Colonic mucosa (tissue), 4 donors: ENCODE measurements around the gene ACOT7. TPM values are rescaled to one million over a fixed set of nuclear protein-coding genes. Genes with fewer than 3 reads are reported as not detected.

ENCODE experiments used
- DNase-seq: peaks from one replicate; pipeline ENCODE4 v3.0.0-alpha.2; 2020
- H3K27ac ChIP-seq: fragments of 200-600 bp; one replicate; pipeline ENCODE4 v1.8.0; 2021
- H3K27me3 ChIP-seq: fragments of 200-600 bp; one replicate; pipeline ENCODE4 v1.8.0; 2021
- H3K36me3 ChIP-seq: fragments of 200-600 bp; one replicate; pipeline ENCODE4 v1.8.0; 2021
- H3K4me1 ChIP-seq: fragments of 200-600 bp; one replicate; pipeline ENCODE4 v1.8.0; 2021; ENCODE audit warnings: mild to moderate bottlenecking
- H3K4me3 ChIP-seq: fragments of 200-600 bp; one replicate; pipeline ENCODE4 v1.8.0; 2021
- H3K9ac ChIP-seq, 2 donors: one replicate each; pipeline ENCODE4 v1.7.0; 2013; ENCODE audit warnings: control low read depth in 2 of 2, low read depth in 2 of 2, low read length in 2 of 2
- H3K9me3 ChIP-seq: fragments of 200-600 bp; one replicate; pipeline ENCODE4 v1.8.0; 2021
- intact Hi-C: fragments of 100-400 bp; cut with DNase I; formaldehyde crosslinking; loops from one replicate; pipeline ENCODE4 v1.14.1; 2022
- total RNA-seq, 2 donors: library from RNA; stranded (reverse); fragmentation: NEBNext Ultra II Directional in 1 of 2; extraction: Animal tissue kit (Norgen Biotek cat#: 25700) in 1 of 2; gene quantifications; one replicate each; pipeline ENCODE4 v1.2.1, GENCODE V29; 2021
- TF ChIP-seq, protein P1 (sequence below): fragments of 200-600 bp; IDR thresholded peaks from one replicate; pipeline ENCODE4 v1.8.0; 2022; ENCODE audit warnings: antibody characterized with exemption, mild to moderate bottlenecking
- donor health status: healthy.
- donor health status: DM: no; HTN: no; CAD: no.
- donor health status: DM: no; HTN: no; CAD: no.

Gene ACOT7
- total RNA-seq, 2 donors from 2014 or later: 48.7 to 125 TPM

- H3K27me3 ChIP-seq: no peaks in the 10 kb centered on the region
- no peak overlapping the region for H3K4me3 ChIP-seq
- no peaks in the 10 kb centered on the region for H3K9me3 ChIP-seq
- peaks cover 7% of the 10 kb centered on the region for H3K4me1 ChIP-seq
- DNase-seq: no peak
- intact Hi-C loops: no loop called here
- H3K27ac ChIP-seq: no peak overlapping the region
- peak overlapping the region in 1 of 2 donors; percentile 2 for H3K9ac ChIP-seq
- no peaks in the 10 kb centered on the region for H3K36me3 ChIP-seq
- TF ChIP-seq, protein P1, sequence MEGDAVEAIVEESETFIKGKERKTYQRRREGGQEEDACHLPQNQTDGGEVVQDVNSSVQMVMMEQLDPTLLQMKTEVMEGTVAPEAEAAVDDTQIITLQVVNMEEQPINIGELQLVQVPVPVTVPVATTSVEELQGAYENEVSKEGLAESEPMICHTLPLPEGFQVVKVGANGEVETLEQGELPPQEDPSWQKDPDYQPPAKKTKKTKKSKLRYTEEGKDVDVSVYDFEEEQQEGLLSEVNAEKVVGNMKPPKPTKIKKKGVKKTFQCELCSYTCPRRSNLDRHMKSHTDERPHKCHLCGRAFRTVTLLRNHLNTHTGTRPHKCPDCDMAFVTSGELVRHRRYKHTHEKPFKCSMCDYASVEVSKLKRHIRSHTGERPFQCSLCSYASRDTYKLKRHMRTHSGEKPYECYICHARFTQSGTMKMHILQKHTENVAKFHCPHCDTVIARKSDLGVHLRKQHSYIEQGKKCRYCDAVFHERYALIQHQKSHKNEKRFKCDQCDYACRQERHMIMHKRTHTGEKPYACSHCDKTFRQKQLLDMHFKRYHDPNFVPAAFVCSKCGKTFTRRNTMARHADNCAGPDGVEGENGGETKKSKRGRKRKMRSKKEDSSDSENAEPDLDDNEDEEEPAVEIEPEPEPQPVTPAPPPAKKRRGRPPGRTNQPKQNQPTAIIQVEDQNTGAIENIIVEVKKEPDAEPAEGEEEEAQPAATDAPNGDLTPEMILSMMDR: no peak
These were observed 64.2 kb downstream of the ACOT7 start for GRCh38 chr1:6329396-6329795.

- no peak for DNase-seq
- intact Hi-C loops: no loop called here
- Histone ChIP-seq H3K36me3 (no peaks in the 10 kb centered on the region), H3K27ac (no peak overlapping the region), H3K9ac (no peak overlapping the region), H3K9me3 (no peaks in the 10 kb centered on the region), H3K4me1 (peaks cover 7% of the 10 kb centered on the region), H3K4me3 (no peak overlapping the region), H3K27me3 (no peaks in the 10 kb centered on the region)
- TF ChIP-seq, protein P1: no peak
These were observed 64.9 kb downstream of the ACOT7 start for GRCh38 chr1:6328696-6329095.

- H3K36me3 ChIP-seq: no peaks in the 10 kb centered on the region
- no peak overlapping the region for H3K4me3 ChIP-seq
- no peaks in the 10 kb centered on the region for H3K9me3 ChIP-seq
- no peak overlapping the region for H3K27ac ChIP-seq
- H3K27me3 ChIP-seq: no peaks in the 10 kb centered on the region
- DNase-seq: no peak
- intact Hi-C loops: no loop called here
- TF ChIP-seq, protein P1: no peak
- H3K9ac ChIP-seq: no peak overlapping the region
- H3K4me1 ChIP-seq: peaks cover 7% of the 10 kb centered on the region
These were observed 65.5 kb downstream of the ACOT7 start for GRCh38 chr1:6328091-6328490.

GRCh38 chr1:6325482-6325881 lies 68.1 kb downstream of the ACOT7 start:
- no peak for DNase-seq
- H3K36me3 ChIP-seq: no peaks in the 10 kb centered on the region
- no peak overlapping the region for H3K9ac ChIP-seq
- no peak overlapping the region for H3K27ac ChIP-seq
- TF ChIP-seq, protein P1: no peak
- no peak overlapping the region for H3K4me3 ChIP-seq
- H3K27me3 ChIP-seq: no peaks in the 10 kb centered on the region
- no peaks in the 10 kb centered on the region for H3K4me1 ChIP-seq
- H3K9me3 ChIP-seq: no peaks in the 10 kb centered on the region
- intact Hi-C loops: no loop called here

DNA sequence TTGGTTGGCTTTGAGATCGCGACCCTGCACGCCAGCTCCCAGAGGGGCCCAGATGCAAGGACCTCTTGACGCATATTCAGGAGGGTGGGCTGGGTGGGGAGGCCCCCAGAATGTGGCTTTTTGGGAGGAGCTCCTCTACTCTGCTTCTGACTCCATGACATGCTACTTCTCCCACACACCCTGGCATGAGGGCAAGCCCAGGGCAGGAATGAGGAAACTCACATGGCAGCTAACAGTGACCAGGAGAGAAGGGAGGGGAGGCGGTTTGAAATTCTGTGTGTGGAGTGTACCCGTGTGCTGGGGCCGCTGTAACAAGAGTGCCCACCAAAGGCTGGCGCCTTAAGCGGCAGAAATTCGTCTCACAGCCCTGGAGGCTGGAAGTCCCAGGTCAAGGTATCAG lies 71.4 kb downstream of the ACOT7 start:
- TF ChIP-seq, protein P1: no peak
- Histone ChIP-seq H3K27ac (no peak overlapping the region), H3K36me3 (no peaks in the 10 kb centered on the region), H3K27me3 (no peaks in the 10 kb centered on the region), H3K9ac (no peak overlapping the region), H3K4me3 (no peak overlapping the region), H3K4me1 (no peaks in the 10 kb centered on the region), H3K9me3 (no peaks in the 10 kb centered on the region)
- intact Hi-C loops: no loop called here
- DNase-seq: no peak

DNA sequence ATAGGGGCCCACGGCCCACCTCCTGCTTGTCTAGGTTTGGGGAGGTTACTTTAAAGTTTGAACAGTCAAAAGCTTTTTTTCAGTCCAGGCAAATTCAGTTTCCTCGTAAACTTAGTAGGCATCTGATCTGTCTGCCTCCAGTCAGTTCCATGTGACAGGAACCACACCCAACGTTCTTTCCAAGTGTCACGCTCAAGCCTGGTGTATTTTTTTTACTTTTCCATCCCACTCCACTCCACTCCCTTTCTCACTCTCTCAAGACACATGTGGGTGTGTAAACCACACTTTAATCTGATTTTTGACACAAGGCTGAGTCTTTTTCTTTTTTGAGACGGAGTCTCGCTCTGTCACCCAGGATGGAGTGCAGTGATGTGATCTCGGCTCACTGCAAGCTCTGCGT lies 72.4 kb downstream of the ACOT7 start:
- no peak overlapping the region for H3K4me3 ChIP-seq
- H3K9ac ChIP-seq: no peak overlapping the region
- intact Hi-C loops: no loop called here
- no peaks in the 10 kb centered on the region for H3K27me3 ChIP-seq
- no peaks in the 10 kb centered on the region for H3K36me3 ChIP-seq
- DNase-seq: no peak
- TF ChIP-seq, protein P1: no peak
- H3K27ac ChIP-seq: no peak overlapping the region
- H3K4me1 ChIP-seq: no peaks in the 10 kb centered on the region
- no peaks in the 10 kb centered on the region for H3K9me3 ChIP-seq
